WERI-Rb-1 (cell line): ENCODE data around the gene TUBA4B.

ENCODE experiments used
- DNase-seq: peaks from one replicate; pipeline ENCODE4 v3.0.0-alpha.2; 2020
- H3K27ac ChIP-seq: fragments of 250-450 bp; sonication (Bioruptor Pico); 2 replicates; pipeline ENCODE4 v1.5.1; 2020; ENCODE audit warnings: mild to moderate bottlenecking, moderate library complexity
- H3K27me3 ChIP-seq: fragments of 250-450 bp; sonication (Bioruptor Pico); 2 replicates; pipeline ENCODE4 v1.5.1; 2021; ENCODE audit warnings: mild to moderate bottlenecking, low read depth, moderate library complexity; ENCODE audit not compliant: insufficient read depth, severe bottlenecking
- H3K36me3 ChIP-seq: fragments of 250-450 bp; sonication (Bioruptor Pico); 2 replicates; pipeline ENCODE4 v1.5.1; 2020; ENCODE audit warnings: mild to moderate bottlenecking, moderate library complexity
- H3K4me3 ChIP-seq: 2 replicates; pipeline ENCODE4 v1.5.1; 2011; ENCODE audit warnings: low read depth, mild to moderate bottlenecking, control low read depth, low read length
- H3K9me3 ChIP-seq: fragments of 250-450 bp; sonication (Bioruptor Pico); 2 replicates; pipeline ENCODE4 v1.5.1; 2021; ENCODE audit warnings: mild to moderate bottlenecking, moderate library complexity; ENCODE audit not compliant: severe bottlenecking
- CTCF ChIP-seq: IDR thresholded peaks from 2 replicates; pipeline ENCODE4 v1.5.1; 2011; ENCODE audit warnings: low read depth, mild to moderate bottlenecking, control low read depth, inconsistent platforms, low read length

TUBA4B gene

DNA sequence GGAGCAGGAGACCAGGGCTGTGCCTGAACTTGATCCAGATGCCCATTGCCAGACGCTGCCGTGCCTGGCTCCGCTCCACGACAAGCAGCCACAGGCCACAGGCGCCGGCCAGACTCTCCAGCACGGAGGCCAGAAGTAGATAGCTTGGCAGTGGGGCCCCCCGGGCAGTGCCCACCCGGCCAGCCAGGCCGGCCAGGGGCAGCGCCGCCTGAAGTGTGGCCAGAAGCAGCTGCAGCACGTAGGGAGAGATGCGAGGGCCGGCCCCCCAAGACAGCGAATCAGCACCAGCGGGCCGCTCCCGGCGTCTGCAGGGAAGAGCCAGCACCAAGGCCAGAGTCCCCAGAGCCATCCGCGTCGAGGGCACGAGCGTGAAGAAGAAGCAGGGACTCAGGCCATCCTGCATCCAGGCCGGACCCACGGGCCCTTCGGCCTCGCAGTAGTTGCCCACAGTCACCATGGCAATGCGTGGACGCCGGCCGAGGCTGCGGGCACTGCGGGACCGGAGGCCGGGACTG, 34.8 kb upstream of the TUBA4B start:
- peak; percentile 55 for DNase-seq
- no peaks in the 10 kb centered on the region for H3K9me3 ChIP-seq
- H3K27ac ChIP-seq = peak overlapping the region; percentile 91
- peak overlapping the region; percentile 64 for H3K4me3 ChIP-seq
- no peak for TF ChIP-seq CTCF
- H3K27me3 ChIP-seq = no peaks in the 10 kb centered on the region
- peaks cover 76% of the 10 kb centered on the region for H3K36me3 ChIP-seq

GRCh38 chr2:219218732-219219701, 34.0 kb upstream of the TUBA4B start, which contains the start of gene ABCB6:
Gene ABCB6, minus strand, starts transcription at chr2:219218958. Its CDS starts 285 bp downstream, at chr2:219218673.
- Histone ChIP-seq H3K27ac (peak within 1 kb of the TSS; percentile 91), H3K27me3 (no peaks in the 10 kb centered on the region), H3K36me3 (peaks cover 76% of the 10 kb centered on the region), H3K9me3 (no peaks in the 10 kb centered on the region), H3K4me3 (peak within 1 kb of the TSS; percentile 64)
- peak; percentile 98 for DNase-seq
- TF ChIP-seq CTCF = no peak

DNA sequence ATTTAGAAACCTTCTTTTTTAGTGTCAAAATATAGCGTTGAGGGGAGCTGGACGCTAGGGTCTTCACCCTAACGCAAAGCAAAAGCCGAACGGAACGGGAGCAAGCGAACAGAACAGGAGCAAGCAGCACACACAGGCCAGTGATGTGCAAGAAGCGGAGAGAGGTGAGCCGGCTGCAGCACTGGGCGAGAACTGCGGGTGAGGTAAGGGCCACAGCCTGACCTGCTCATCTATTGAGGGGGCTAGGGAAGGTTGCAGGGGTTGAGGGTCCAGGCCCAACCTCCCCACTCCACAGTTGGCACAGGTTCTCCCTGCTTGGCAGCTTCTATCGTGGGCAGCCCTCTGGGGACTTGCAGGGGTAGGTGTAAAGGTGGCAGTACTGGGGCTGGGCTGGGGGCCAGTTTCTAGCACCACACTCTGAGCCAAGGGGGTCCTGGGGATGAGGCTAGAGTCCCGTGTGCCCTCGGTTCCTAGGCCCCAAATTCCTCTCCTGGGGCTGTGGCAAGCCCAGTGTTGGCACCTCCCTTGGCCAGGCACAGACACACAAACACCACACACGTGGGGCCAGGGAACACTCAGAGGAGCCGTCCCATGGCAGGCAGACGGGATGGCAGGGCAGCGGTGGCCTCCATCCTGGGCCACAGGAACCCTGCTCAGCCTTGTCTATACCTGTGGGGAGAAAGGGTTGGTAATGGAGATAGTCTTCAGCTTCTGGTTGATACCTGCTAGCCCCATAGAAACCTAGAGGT, 33.1 kb upstream of the TUBA4B start:
- no peak for TF ChIP-seq CTCF
- Histone ChIP-seq H3K9me3 (no peaks in the 10 kb centered on the region), H3K27me3 (no peaks in the 10 kb centered on the region), H3K36me3 (peaks cover 76% of the 10 kb centered on the region), H3K4me3 (no peak overlapping the region), H3K27ac (no peak overlapping the region; the same call in 1 of the 2 replicates)
- no peak for DNase-seq

DNA sequence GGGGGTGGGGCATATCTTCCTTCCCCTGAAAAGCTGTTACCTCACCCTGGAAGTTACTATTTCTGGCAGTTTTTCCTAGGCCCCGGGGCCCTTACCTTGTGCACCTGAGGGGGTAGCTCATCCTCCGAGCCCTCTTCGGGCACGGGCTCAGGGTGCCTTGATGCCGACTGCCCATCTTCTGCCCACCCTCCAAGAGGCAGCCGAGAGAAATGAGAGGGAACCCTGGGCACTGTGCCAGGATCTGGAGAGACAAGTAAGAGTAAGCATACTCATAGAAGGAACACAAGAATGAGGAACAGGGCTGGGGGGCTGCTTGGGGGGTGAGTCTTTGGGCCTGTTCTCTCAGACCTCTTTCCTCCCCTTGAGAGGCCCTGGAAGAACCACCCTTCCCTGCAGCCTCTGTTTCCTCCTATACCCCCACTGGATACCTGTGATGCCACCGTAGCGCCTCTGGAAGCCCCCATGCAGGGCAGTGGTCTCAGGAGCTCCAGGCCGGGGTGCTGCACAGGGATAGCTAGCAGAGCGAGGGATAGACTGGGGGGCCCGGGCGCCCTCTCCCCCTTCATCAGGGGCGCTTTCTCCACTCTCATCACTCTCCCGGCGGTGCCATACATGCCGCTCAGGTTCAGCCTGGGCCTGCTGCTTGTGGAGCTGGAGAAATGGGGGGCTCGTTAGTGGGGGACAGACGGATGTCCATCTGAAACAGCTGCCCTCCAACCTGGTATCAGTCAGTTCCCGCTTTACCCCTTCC, 32.2 kb upstream of the TUBA4B start:
- no peak for DNase-seq

More for the DNA sequence above, 32.2 kb upstream of the TUBA4B start:
- Histone ChIP-seq H3K27ac (no peak overlapping the region), H3K4me3 (no peak overlapping the region), H3K27me3 (no peaks in the 10 kb centered on the region), H3K36me3 (peaks cover 76% of the 10 kb centered on the region), H3K9me3 (no peaks in the 10 kb centered on the region)
- TF ChIP-seq CTCF = no peak
